Type B pancreatic cell (in vitro differentiated cells): Measurements from ENCODE around the gene LAMTOR4. TPM values are rescaled to one million over a fixed set of nuclear protein-coding genes. Genes with fewer than 3 reads are reported as not detected.
"Not testable (repeated sequence)": the region's sequence is repeated elsewhere in the genome, so short reads cannot be mapped to it uniquely, and the experiment has no call there.

Experiments used
- DNase-seq: peaks from one replicate; pipeline ENCODE4 v3.0.0; 2021; ENCODE audit warnings: mixed read lengths; ENCODE audit not compliant: unreplicated experiment; ENCODE audit errors: extremely low spot score
- H3K27ac Mint-ChIP-seq: 2 replicates; pipeline ENCODE4 v1.8.0; 2021; ENCODE audit warnings: mild to moderate bottlenecking, mixed read lengths
- H3K27me3 Mint-ChIP-seq: 2 replicates; pipeline ENCODE4 v1.8.0; 2021; ENCODE audit warnings: mixed read lengths
- H3K36me3 Mint-ChIP-seq: 2 replicates; pipeline ENCODE4 v1.8.0; 2021; ENCODE audit warnings: mixed read lengths
- H3K4me1 Mint-ChIP-seq: one replicate; pipeline ENCODE4 v1.8.0; 2021; ENCODE audit warnings: mixed read lengths; ENCODE audit not compliant: unreplicated experiment
- H3K4me3 Mint-ChIP-seq: 2 replicates; pipeline ENCODE4 v1.8.0; 2021; ENCODE audit warnings: mild to moderate bottlenecking, mixed read lengths
- H3K9me3 Mint-ChIP-seq: 2 replicates; pipeline ENCODE4 v1.8.0; 2021; ENCODE audit warnings: mixed read lengths
- CTCF ChIP-seq: fragments of 200-600 bp; sonication (generic); conservative IDR thresholded peaks from 2 replicates; pipeline ENCODE4 v1.5.0; 2021; ENCODE audit warnings: antibody characterized with exemption, mild to moderate bottlenecking
- total RNA-seq: library from RNA; stranded (reverse); gene quantifications from 2 replicates; pipeline ENCODE4 v1.2.1, GENCODE V29; 2021; ENCODE audit warnings: low replicate concordance

The LAMTOR4 gene
- total RNA-seq, 1 donor from 2014 or later, result 109 TPM

- no peaks in the 10 kb centered on the region for H3K9me3 Mint-ChIP-seq
- H3K4me3 Mint-ChIP-seq, result no peak overlapping the region
- no peak overlapping the region for H3K27ac Mint-ChIP-seq
- no peaks in the 10 kb centered on the region for H3K4me1 Mint-ChIP-seq
- DNase-seq, result no peak
- peaks cover 3% of the 10 kb centered on the region for H3K27me3 Mint-ChIP-seq
- H3K36me3 Mint-ChIP-seq, result no peaks in the 10 kb centered on the region
- TF ChIP-seq CTCF, result no peak
These were observed 7.2 kb upstream of the LAMTOR4 start for GRCh38 chr7:100141555-100141949.

- no peak for TF ChIP-seq CTCF
- no peaks in the 10 kb centered on the region for H3K36me3 Mint-ChIP-seq
- H3K4me1 Mint-ChIP-seq, result no peaks in the 10 kb centered on the region
- no peaks in the 10 kb centered on the region for H3K9me3 Mint-ChIP-seq
- H3K27me3 Mint-ChIP-seq, result peaks cover 3% of the 10 kb centered on the region
- H3K27ac Mint-ChIP-seq, result no peak overlapping the region
- no peak for DNase-seq
- no peak overlapping the region for H3K4me3 Mint-ChIP-seq
These were observed 6.3 kb upstream of the LAMTOR4 start for GRCh38 chr7:100142461-100142860.

- not testable (repeated sequence) for H3K27ac Mint-ChIP-seq, H3K27me3 Mint-ChIP-seq, H3K9me3 Mint-ChIP-seq, H3K4me3 Mint-ChIP-seq, DNase-seq, H3K36me3 Mint-ChIP-seq
- H3K4me1 Mint-ChIP-seq, result peaks cover 13% of the 10 kb centered on the region
These were observed 2.4 kb upstream of the LAMTOR4 start for GRCh38 chr7:100146350-100146749.

- Mint-ChIP-seq H3K4me1 (peaks cover 13% of the 10 kb centered on the region), H3K27ac (no peak overlapping the region), H3K9me3 (no peaks in the 10 kb centered on the region), H3K27me3 (no peaks in the 10 kb centered on the region), H3K4me3 (no peak overlapping the region), H3K36me3 (peaks cover 4% of the 10 kb centered on the region)
- TF ChIP-seq CTCF, result no peak
- no peak for DNase-seq
These were observed 1.4 kb upstream of the LAMTOR4 start for GRCh38 chr7:100147278-100147677.

- Mint-ChIP-seq H3K4me1 (peaks cover 13% of the 10 kb centered on the region), H3K27ac (peak overlapping the region; percentile 92), H3K27me3 (no peaks in the 10 kb centered on the region), H3K9me3 (no peaks in the 10 kb centered on the region), H3K36me3 (peaks cover 8% of the 10 kb centered on the region), H3K4me3 (peak overlapping the region; percentile 99)
- TF ChIP-seq CTCF, result no peak
- DNase-seq, result no peak
These were observed 526 bp upstream of the LAMTOR4 start for GRCh38 chr7:100148225-100148558.

- Mint-ChIP-seq H3K27me3 (no peaks in the 10 kb centered on the region), H3K9me3 (no peaks in the 10 kb centered on the region), H3K27ac (peak overlapping the region; percentile 2), H3K4me3 (no peak overlapping the region), H3K4me1 (peaks cover 13% of the 10 kb centered on the region), H3K36me3 (peaks cover 8% of the 10 kb centered on the region)
- TF ChIP-seq CTCF, result no peak
- no peak for DNase-seq
These were observed 3.7 kb downstream of the LAMTOR4 start for GRCh38 chr7:100152404-100152803.
